KMS-11 (cell line): Measurements from ENCODE around the gene PIP4K2A.
"Not testable (repeated sequence)": the region's sequence is repeated elsewhere in the genome, so short reads cannot be mapped to it uniquely, and the experiment has no call there.

Experiments
- H2AFZ ChIP-seq: fragments of 200-600 bp; sonication (generic); 2 replicates; pipeline ENCODE4 v1.6.1; 2016; ENCODE audit warnings: antibody characterized with exemption, mixed run types, low read depth
- H3K27ac ChIP-seq: fragments of 200-600 bp; sonication (generic); 2 replicates; pipeline ENCODE4 v1.6.1; 2016; ENCODE audit warnings: mild to moderate bottlenecking, mixed run types
- H3K27me3 ChIP-seq: fragments of 200-600 bp; sonication (generic); 2 replicates; pipeline ENCODE4 v1.6.1; 2017; ENCODE audit warnings: mild to moderate bottlenecking, low read depth, mixed run types, moderate library complexity; ENCODE audit not compliant: insufficient read depth
- H3K36me3 ChIP-seq: fragments of 200-600 bp; sonication (generic); 2 replicates; pipeline ENCODE4 v1.6.1; 2017; ENCODE audit warnings: mild to moderate bottlenecking, mixed run types; ENCODE audit not compliant: insufficient read depth
- H3K4me1 ChIP-seq: fragments of 200-600 bp; sonication (generic); 2 replicates; pipeline ENCODE4 v1.6.1; 2016; ENCODE audit warnings: mild to moderate bottlenecking, low read depth, mixed run types; ENCODE audit not compliant: poor library complexity, severe bottlenecking
- H3K4me2 ChIP-seq: fragments of 200-600 bp; sonication (generic); 2 replicates; pipeline ENCODE4 v1.7.0; 2016; ENCODE audit warnings: mild to moderate bottlenecking, mixed run types
- H3K4me3 ChIP-seq: fragments of 200-600 bp; sonication (generic); IDR thresholded peaks from 2 replicates; pipeline ENCODE4 v1.6.1; 2017; ENCODE audit warnings: low read depth, low read length, mixed read lengths; ENCODE audit not compliant: insufficient read depth
- H3K79me2 ChIP-seq: fragments of 200-600 bp; sonication (generic); 2 replicates; pipeline ENCODE4 v1.6.1; 2016; ENCODE audit warnings: low read depth, mixed run types; ENCODE audit not compliant: insufficient read depth
- H3K9ac ChIP-seq: fragments of 200-600 bp; sonication (generic); 2 replicates; pipeline ENCODE4 v1.6.1; 2016; ENCODE audit warnings: mild to moderate bottlenecking, mixed run types
- H4K20me1 ChIP-seq: fragments of 200-600 bp; sonication (generic); 2 replicates; pipeline ENCODE4 v1.6.1; 2016; ENCODE audit warnings: mild to moderate bottlenecking, mixed run types; ENCODE audit not compliant: insufficient read depth
- CTCF ChIP-seq: fragments of 200-600 bp; sonication (generic); conservative IDR thresholded peaks from 2 replicates; pipeline ENCODE4 v1.6.1; 2017; ENCODE audit warnings: low read depth, mild to moderate bottlenecking, antibody characterized with exemption, low read length, moderate library complexity, mixed read lengths

PIP4K2A gene

GRCh38 chr10:22501413-22501812 lies 213.0 kb downstream of the PIP4K2A start:
- Histone ChIP-seq H3K36me3 (no peaks in the 10 kb centered on the region), H4K20me1 (no peaks in the 10 kb centered on the region), H3K27ac (no peak overlapping the region), H3K27me3 (no peaks in the 10 kb centered on the region), H3K4me3 (no peak overlapping the region), H3K4me2 (no peak overlapping the region), H3K4me1 (no peaks in the 10 kb centered on the region), H3K79me2 (no peaks in the 10 kb centered on the region), H3K9ac (no peak overlapping the region), H2AFZ (no peak overlapping the region)
- no peak for TF ChIP-seq CTCF

- H3K27me3 ChIP-seq, result no peaks in the 10 kb centered on the region
- H3K27ac ChIP-seq, result no peak overlapping the region
- H4K20me1 ChIP-seq, result no peaks in the 10 kb centered on the region
- H3K36me3 ChIP-seq, result no peaks in the 10 kb centered on the region
- H3K9ac ChIP-seq, result no peak overlapping the region
- no peak overlapping the region for H3K4me2 ChIP-seq
- no peak overlapping the region for H3K4me3 ChIP-seq
- no peaks in the 10 kb centered on the region for H3K4me1 ChIP-seq
- no peak for TF ChIP-seq CTCF
- no peak overlapping the region for H2AFZ ChIP-seq
- H3K79me2 ChIP-seq, result no peaks in the 10 kb centered on the region
These were observed 213.6 kb downstream of the PIP4K2A start for GRCh38 chr10:22500656-22501340.

- not testable (repeated sequence) for H3K9ac ChIP-seq, H3K36me3 ChIP-seq, H2AFZ ChIP-seq, H3K27me3 ChIP-seq, H3K4me1 ChIP-seq, H3K4me3 ChIP-seq, H3K79me2 ChIP-seq, H3K27ac ChIP-seq, H4K20me1 ChIP-seq, H3K4me2 ChIP-seq
These were observed 214.4 kb downstream of the PIP4K2A start for GRCh38 chr10:22499973-22500372.

- H4K20me1 ChIP-seq, result no peaks in the 10 kb centered on the region
- H3K36me3 ChIP-seq, result no peaks in the 10 kb centered on the region
- no peak overlapping the region for H3K27ac ChIP-seq
- H3K4me2 ChIP-seq, result no peak overlapping the region
- no peak overlapping the region for H3K9ac ChIP-seq
- H3K79me2 ChIP-seq, result no peaks in the 10 kb centered on the region
- no peaks in the 10 kb centered on the region for H3K4me1 ChIP-seq
- no peaks in the 10 kb centered on the region for H3K27me3 ChIP-seq
- no peak overlapping the region for H2AFZ ChIP-seq
- TF ChIP-seq CTCF, result no peak
- H3K4me3 ChIP-seq, result no peak overlapping the region
These were observed 219.0 kb downstream of the PIP4K2A start for GRCh38 chr10:22495396-22495795.

GRCh38 chr10:22494007-22494406 lies 220.4 kb downstream of the PIP4K2A start:
- Histone ChIP-seq H3K4me1 (no peaks in the 10 kb centered on the region), H3K27me3 (no peaks in the 10 kb centered on the region), H3K79me2 (no peaks in the 10 kb centered on the region), H4K20me1 (no peaks in the 10 kb centered on the region), H3K4me2 (no peak overlapping the region), H3K27ac (no peak overlapping the region), H2AFZ (no peak overlapping the region), H3K4me3 (no peak overlapping the region), H3K9ac (no peak overlapping the region), H3K36me3 (no peaks in the 10 kb centered on the region)
- TF ChIP-seq CTCF, result no peak
